ENCODE data around the gene KCNG4. TPM values are rescaled to one million over a fixed set of nuclear protein-coding genes. Genes with fewer than 3 reads are reported as not detected.

The KCNG4 gene
- total RNA-seq, 3 donors from 2014 or later (not counting 1 experiment from before 2014, with no cell fraction given) = not detected

- Histone ChIP-seq H3K27me3 (ENCODE audit: control insufficient read depth, insufficient read depth, low read length) (no peaks in the 10 kb centered on the region), H3K27ac (ENCODE audit: low read length) (no peak overlapping the region), H3K36me3 (ENCODE audit: control insufficient read depth, insufficient read depth, low read length) (no peaks in the 10 kb centered on the region), H3K4me3 (ENCODE audit: low read length) (no peak overlapping the region), H3K4me1 (ENCODE audit: control insufficient read depth, insufficient read depth, low read length) (no peaks in the 10 kb centered on the region), H3K9me3 (ENCODE audit: control insufficient read depth, insufficient read depth, low read length) (no peaks in the 10 kb centered on the region)
- no peaks in the 10 kb centered on the region for H3K36me3 Mint-ChIP-seq
- 32% methylated on average over 10 of the region's 10 CpGs for WGBS (ENCODE audit: insufficient coverage)
- peaks cover 7 to 8% of the 10 kb centered on the region in 2 donors for H3K27me3 Mint-ChIP-seq (ENCODE audit: low read depth in 2 of 2)
- peak; percentile 46 to 84 for DNase-seq
- ATAC-seq = peak; percentile 34 to 69 (median 61)
- no peak overlapping the region for H3K27ac Mint-ChIP-seq
- no peaks in the 10 kb centered on the region for H3K9me3 Mint-ChIP-seq
- peak; percentile 72 for TF ChIP-seq CTCF (IDR thresholded peaks at IDR 0.05)
- H3K4me1 Mint-ChIP-seq = no peaks in the 10 kb centered on the region
- no peak overlapping the region for H3K4me3 Mint-ChIP-seq
- intact Hi-C loops (cut with micrococcal nuclease) = loop anchor here (10.0 kb wide), 1 partner anchor 457 kb away; no protein-coding TSS in a partner anchor
These were observed 37.5 kb upstream of the KCNG4 start for GRCh38 chr16:84277244-84277823.

GRCh38 chr16:84275585-84276151 is 35.9 kb upstream of the KCNG4 start:
- Mint-ChIP-seq H3K4me1 (no peaks in the 10 kb centered on the region), H3K4me3 (no peak overlapping the region), H3K27me3 (ENCODE audit: low read depth in 2 of 2) (peaks cover 7 to 8% of the 10 kb centered on the region in 2 donors), H3K27ac (no peak overlapping the region), H3K9me3 (no peaks in the 10 kb centered on the region), H3K36me3 (no peaks in the 10 kb centered on the region)
- no peaks in the 10 kb centered on the region for H3K27me3 ChIP-seq (ENCODE audit: control insufficient read depth, insufficient read depth, low read length)
- no peak overlapping the region for H3K4me3 ChIP-seq (ENCODE audit: low read length)
- no peaks in the 10 kb centered on the region for H3K9me3 ChIP-seq (ENCODE audit: control insufficient read depth, insufficient read depth, low read length)
- DNase-seq (no peak), ATAC-seq (no peak)
- H3K4me1 ChIP-seq (ENCODE audit: control insufficient read depth, insufficient read depth, low read length) = no peaks in the 10 kb centered on the region
- no peak for TF ChIP-seq CTCF (IDR thresholded peaks at IDR 0.05)
- WGBS (ENCODE audit: insufficient coverage) = 87% methylated on average over 6 of the region's 6 CpGs
- intact Hi-C loops (cut with micrococcal nuclease) = loop anchor here (10.0 kb wide), 1 partner anchor 459 kb away; no protein-coding TSS in a partner anchor
- H3K27ac ChIP-seq (ENCODE audit: low read length) = no peak overlapping the region
- H3K36me3 ChIP-seq (ENCODE audit: control insufficient read depth, insufficient read depth, low read length) = no peaks in the 10 kb centered on the region

- 88% methylated on average over 9 of the region's 9 CpGs for whole genome bisulfite sequencing (ENCODE audit: insufficient coverage)
- no peaks in the 10 kb centered on the region for H3K27me3 ChIP-seq (ENCODE audit: control insufficient read depth, insufficient read depth, low read length)
- H3K36me3 Mint-ChIP-seq = no peaks in the 10 kb centered on the region
- no peaks in the 10 kb centered on the region for H3K4me1 Mint-ChIP-seq
- H3K36me3 ChIP-seq (ENCODE audit: control insufficient read depth, insufficient read depth, low read length) = no peaks in the 10 kb centered on the region
- no peak overlapping the region for H3K4me3 ChIP-seq (ENCODE audit: low read length)
- ATAC-seq (no peak), DNase-seq (no peak)
- no peaks in the 10 kb centered on the region for H3K9me3 ChIP-seq (ENCODE audit: control insufficient read depth, insufficient read depth, low read length)
- H3K9me3 Mint-ChIP-seq = no peaks in the 10 kb centered on the region
- peaks cover 7 to 8% of the 10 kb centered on the region in 2 donors for H3K27me3 Mint-ChIP-seq (ENCODE audit: low read depth in 2 of 2)
- H3K27ac ChIP-seq (ENCODE audit: low read length) = no peak overlapping the region
- intact Hi-C loops (cut with micrococcal nuclease) = loop anchor here (10.0 kb wide), 1 partner anchor 460 kb away; no protein-coding TSS in a partner anchor
- H3K27ac Mint-ChIP-seq = no peak overlapping the region
- TF ChIP-seq CTCF (IDR thresholded peaks at IDR 0.05) = no peak
- H3K4me3 Mint-ChIP-seq = no peak overlapping the region
- no peaks in the 10 kb centered on the region for H3K4me1 ChIP-seq (ENCODE audit: control insufficient read depth, insufficient read depth, low read length)
These were observed 34.7 kb upstream of the KCNG4 start for GRCh38 chr16:84274515-84274914.

All from natural killer cell (primary cell).